ENCODE measurements around the gene APOD.

APOD gene

DNA sequence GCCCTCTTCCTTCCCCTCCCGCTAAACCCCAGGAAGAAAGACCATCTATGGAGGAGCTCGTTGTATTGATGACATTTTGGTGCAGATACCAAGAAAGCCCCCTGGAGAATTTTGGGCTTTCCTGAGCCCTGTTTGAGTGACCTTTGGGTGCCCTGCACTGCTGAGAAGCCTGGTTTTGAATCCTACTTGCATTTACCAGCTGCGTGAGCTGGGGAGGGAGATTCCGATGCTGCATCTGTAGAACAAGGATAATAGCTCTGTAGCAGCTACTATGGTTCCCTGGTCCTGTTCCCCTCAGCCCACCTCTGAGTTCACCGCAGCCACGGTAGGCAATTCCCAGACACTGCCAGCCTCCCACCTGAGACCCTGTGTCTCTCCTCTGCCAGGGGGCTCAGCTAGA is 5.2 kb downstream of the APOD start:
- Mint-ChIP-seq H3K27ac (no peak overlapping the region), H3K27me3 (no peaks in the 10 kb centered on the region), H3K9me3 (no peaks in the 10 kb centered on the region), H3K4me1 (peaks cover 28% of the 10 kb centered on the region), H3K4me3 (no peak overlapping the region)
- DNase-seq: no peak
- no peak for ATAC-seq

- no peak overlapping the region for H3K4me3 Mint-ChIP-seq
- ATAC-seq (no peak), DNase-seq (no peak)
- no peaks in the 10 kb centered on the region for H3K9me3 Mint-ChIP-seq
- H3K27me3 Mint-ChIP-seq: no peaks in the 10 kb centered on the region
- H3K27ac Mint-ChIP-seq: peak overlapping the region; percentile 9 to 13
- peaks cover 31% of the 10 kb centered on the region for H3K4me1 Mint-ChIP-seq
Measured at GRCh38 chr3:195577645-195578177, 6.0 kb downstream of the APOD start.

DNA sequence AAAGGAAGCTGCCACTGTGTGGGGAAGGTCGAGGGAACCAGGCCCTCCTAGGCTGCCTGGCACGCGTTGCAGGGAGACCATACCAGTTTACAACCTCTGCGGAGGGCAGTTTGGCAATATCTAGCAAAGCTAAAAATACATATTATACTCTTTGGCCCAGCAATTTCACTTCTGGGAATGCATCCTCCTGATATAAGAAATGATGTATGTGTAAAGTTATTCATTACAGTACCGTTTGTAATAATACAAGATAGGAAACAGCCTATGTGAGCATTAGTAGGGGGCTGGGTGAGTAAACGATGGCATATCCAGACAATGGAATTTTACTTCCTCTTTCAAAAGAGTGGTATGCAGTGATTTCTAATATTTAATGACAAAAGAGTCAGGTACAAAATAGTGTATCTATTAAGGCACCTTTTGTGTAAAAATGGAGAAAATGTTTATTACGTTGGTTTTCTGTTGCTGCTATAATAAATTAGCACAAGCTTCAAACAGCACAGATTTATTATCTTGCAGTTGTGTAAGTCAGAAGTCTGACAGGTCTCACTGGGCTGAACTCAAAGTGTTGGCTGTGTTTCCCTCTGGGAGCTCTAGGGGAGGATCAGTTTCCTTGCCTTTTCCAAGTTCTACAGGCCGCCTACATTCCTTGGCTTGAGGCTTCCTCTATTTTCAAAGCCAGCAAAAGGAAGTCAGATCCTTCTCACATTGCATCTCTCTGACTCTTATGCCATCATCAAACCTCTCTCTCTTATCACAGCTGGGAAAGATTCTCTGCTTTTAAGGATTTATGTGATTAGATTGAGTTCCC is 9.0 kb downstream of the APOD start:
- no peaks in the 10 kb centered on the region for H3K9me3 Mint-ChIP-seq
- DNase-seq (no peak), ATAC-seq (no peak)
- no peaks in the 10 kb centered on the region for H3K27me3 Mint-ChIP-seq
- H3K4me1 Mint-ChIP-seq: peaks cover 23% of the 10 kb centered on the region
- H3K4me3 Mint-ChIP-seq: no peak overlapping the region
- H3K27ac Mint-ChIP-seq: no peak overlapping the region

DNA sequence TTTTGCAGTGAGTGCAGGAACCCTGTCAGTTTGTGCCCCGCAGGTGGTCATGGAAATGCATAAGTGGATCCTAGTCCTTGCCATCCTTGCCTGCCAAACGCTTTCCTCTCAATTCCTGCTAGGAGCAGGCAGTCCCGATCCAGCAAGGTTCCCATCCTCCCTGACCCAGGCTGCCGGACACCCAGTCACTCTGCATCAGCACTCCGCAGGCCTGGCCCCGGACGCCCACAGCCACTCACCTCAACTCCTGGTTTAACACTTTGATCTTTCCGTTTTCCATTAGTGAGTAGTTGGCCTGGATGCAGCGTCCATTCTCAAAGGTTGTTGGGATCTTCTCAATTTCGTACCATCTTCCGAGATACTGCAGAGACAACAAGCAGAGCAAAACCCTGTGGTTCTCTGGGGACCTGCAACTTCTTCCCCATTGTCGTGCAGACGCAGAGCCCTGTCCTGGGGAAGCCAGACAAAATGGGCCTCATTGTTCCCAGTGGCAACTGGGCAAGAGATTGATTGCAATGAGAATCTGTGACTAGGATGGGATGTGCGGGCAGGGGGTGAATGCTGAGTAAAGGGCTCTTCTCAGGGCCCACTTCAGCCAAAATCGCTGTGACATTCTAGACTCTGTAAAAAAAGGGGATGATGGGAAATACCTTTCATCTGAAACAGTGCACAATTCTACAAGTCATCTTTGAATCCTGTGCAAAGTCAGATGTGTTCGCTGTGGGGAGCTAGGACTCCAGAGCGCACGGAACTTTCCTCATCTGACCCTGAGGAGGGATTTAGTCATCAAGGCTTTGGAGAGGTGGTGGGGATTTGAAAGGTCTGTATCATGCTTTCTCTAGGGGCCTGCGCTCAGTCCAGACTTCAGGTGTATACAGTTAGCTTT is 9.9 kb downstream of the APOD start:
- Mint-ChIP-seq H3K9me3 (no peaks in the 10 kb centered on the region), H3K4me3 (no peak overlapping the region), H3K27ac (no peak overlapping the region), H3K27me3 (no peaks in the 10 kb centered on the region), H3K4me1 (peaks cover 19% of the 10 kb centered on the region)
- ATAC-seq (no peak), DNase-seq (no peak)

GRCh38 chr3:195571361-195571760 is 12.4 kb downstream of the APOD start:
- H3K9me3 Mint-ChIP-seq: no peaks in the 10 kb centered on the region
- no peaks in the 10 kb centered on the region for H3K27me3 Mint-ChIP-seq
- no peak overlapping the region for H3K4me3 Mint-ChIP-seq
- H3K4me1 Mint-ChIP-seq: peaks cover 19% of the 10 kb centered on the region
- ATAC-seq: no peak
- H3K27ac Mint-ChIP-seq: no peak overlapping the region
- no peak for DNase-seq

- Mint-ChIP-seq H3K4me1 (peaks cover 19% of the 10 kb centered on the region), H3K4me3 (no peak overlapping the region), H3K27me3 (no peaks in the 10 kb centered on the region), H3K9me3 (no peaks in the 10 kb centered on the region), H3K27ac (no peak overlapping the region)
- ATAC-seq (no peak), DNase-seq (no peak)
Measured at GRCh38 chr3:195570912-195571311, 12.8 kb downstream of the APOD start.

DNA sequence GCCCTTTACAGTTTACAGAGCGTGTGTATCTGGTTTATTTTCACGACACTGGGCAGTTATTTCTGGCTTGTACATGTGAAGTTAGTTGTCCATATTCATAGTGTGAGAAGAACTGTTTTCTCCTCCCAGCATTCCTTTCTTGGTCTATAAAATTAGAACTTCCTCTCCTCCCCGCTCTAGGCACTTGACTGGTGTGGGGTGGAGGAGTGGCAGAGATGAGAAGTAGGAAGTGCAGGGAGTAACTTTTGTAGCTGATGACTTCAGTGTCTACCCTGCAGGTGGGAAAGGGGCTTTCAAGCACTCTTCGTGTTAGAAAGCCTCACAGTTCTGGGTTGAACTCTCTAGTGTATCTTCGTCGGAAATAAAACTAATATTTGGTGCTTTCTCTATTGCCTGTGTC is 13.4 kb downstream of the APOD start:
- H3K4me3 Mint-ChIP-seq: no peak overlapping the region
- DNase-seq: no peak
- no peaks in the 10 kb centered on the region for H3K27me3 Mint-ChIP-seq
- no peak overlapping the region for H3K27ac Mint-ChIP-seq
- ATAC-seq: no peak
- H3K4me1 Mint-ChIP-seq: peaks cover 19% of the 10 kb centered on the region
- no peaks in the 10 kb centered on the region for H3K9me3 Mint-ChIP-seq

DNA sequence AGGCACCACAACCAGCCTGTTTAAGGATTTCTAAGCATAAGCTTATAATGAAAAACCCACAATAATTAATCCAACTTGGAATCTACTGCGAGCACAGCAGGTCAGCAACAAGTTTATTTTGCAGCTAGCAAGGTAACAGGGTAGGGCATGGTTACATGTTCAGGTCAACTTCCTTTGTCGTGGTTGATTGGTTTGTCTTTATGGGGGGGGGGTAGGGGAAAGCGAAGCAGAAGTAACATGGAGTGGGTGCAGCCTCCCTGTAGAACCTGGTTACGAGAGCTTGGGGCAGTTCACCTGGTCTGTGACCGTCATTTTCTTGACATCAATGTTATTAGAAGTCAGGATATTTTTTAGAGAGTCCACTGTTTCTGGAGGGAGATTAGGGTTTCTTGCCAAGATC is 15.1 kb downstream of the APOD start:
- Mint-ChIP-seq H3K27ac (no peak overlapping the region), H3K9me3 (no peaks in the 10 kb centered on the region), H3K27me3 (no peaks in the 10 kb centered on the region), H3K4me1 (peaks cover 17% of the 10 kb centered on the region), H3K4me3 (no peak overlapping the region)
- ATAC-seq: no peak
- DNase-seq: no peak

GRCh38 chr3:195566797-195567196 is 16.9 kb downstream of the APOD start:
- DNase-seq: no peak
- Mint-ChIP-seq H3K27ac (no peak overlapping the region), H3K27me3 (no peaks in the 10 kb centered on the region), H3K4me1 (peaks cover 13% of the 10 kb centered on the region), H3K9me3 (no peaks in the 10 kb centered on the region), H3K4me3 (no peak overlapping the region)
- ATAC-seq: no peak

GRCh38 chr3:195565716-195566115 is 18.0 kb downstream of the APOD start:
- no peak overlapping the region for H3K4me3 Mint-ChIP-seq
- ATAC-seq (no peak), DNase-seq (no peak)
- H3K9me3 Mint-ChIP-seq: no peaks in the 10 kb centered on the region
- no peak overlapping the region for H3K27ac Mint-ChIP-seq
- no peaks in the 10 kb centered on the region for H3K27me3 Mint-ChIP-seq
- peaks cover 8% of the 10 kb centered on the region for H3K4me1 Mint-ChIP-seq

DNA sequence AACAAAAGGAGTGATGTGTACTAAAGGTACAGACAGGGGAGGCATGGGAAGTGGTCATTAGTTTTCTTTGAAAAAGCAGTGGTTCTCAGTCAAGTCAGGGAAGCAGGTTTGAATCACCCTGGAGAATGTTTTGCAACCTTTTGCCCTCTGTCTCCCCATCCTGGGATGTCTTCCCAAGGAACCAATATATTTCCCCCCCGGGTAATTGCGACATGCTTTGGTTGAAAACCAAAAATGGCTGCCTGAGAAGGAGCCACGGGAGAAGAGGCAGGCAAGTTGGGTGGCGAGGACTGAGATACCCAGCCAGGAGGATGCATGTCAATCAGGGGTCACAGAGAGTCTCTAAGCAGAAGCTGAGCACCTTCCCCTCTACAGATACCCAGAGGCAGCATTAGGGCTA is 20.4 kb downstream of the APOD start:
- ATAC-seq (no peak), DNase-seq (no peak)
- H3K27ac Mint-ChIP-seq: peak overlapping the region in 1 of 2 donors; percentile 10
- no peaks in the 10 kb centered on the region for H3K9me3 Mint-ChIP-seq
- no peak overlapping the region for H3K4me3 Mint-ChIP-seq
- no peaks in the 10 kb centered on the region for H3K27me3 Mint-ChIP-seq
- H3K4me1 Mint-ChIP-seq: peaks cover 9% of the 10 kb centered on the region

GRCh38 chr3:195559723-195560409 is 23.9 kb downstream of the APOD start:
- DNase-seq (no peak), ATAC-seq (no peak)
- H3K27me3 Mint-ChIP-seq: no peaks in the 10 kb centered on the region
- H3K27ac Mint-ChIP-seq: peak overlapping the region in 1 of 2 donors; percentile 78
- H3K9me3 Mint-ChIP-seq: no peaks in the 10 kb centered on the region
- peaks cover 38% of the 10 kb centered on the region for H3K4me1 Mint-ChIP-seq
- no peak overlapping the region for H3K4me3 Mint-ChIP-seq

DNA sequence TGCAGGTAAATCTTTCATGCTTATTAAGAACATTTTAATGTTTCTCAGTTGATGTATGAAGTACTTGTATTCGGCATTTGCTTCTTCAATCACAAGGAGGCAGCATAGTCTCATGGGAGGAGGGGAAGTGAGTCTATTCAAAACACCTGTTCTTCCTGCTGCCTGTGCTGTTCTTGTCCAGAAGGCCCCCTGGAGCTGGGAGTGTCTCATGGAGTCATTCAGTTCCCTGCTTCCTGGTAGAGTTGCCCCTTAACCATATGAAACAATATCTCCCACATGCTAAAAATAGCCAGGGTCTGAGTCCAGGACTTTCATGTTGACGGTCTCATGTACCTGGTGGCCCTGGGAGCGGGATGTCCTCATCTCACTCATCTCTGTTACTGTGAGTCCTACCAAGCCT is 25.1 kb downstream of the APOD start:
- ATAC-seq: peak; percentile 83

DNA sequence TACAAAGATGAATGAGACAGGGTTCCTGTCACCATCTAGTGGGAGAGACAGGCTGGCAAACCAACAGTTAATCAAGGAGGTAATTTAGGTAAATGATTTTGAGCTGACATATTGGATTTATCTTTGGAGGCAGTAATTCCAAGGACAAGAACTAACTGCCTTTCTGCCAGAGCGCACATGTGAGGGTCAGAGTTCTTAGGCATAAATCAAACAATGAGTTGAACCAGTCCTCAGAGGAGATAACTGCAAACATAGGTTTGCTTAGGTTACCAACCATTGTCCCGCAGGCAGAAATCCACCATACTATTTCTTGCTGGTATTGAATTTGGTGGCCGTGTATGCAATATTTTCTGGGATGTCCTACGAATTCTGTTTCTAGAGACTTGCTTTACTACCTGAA is 26.4 kb downstream of the APOD start:
- no peak overlapping the region for H3K4me3 Mint-ChIP-seq
- no peak overlapping the region for H3K27ac Mint-ChIP-seq
- DNase-seq (no peak), ATAC-seq (no peak)
- no peaks in the 10 kb centered on the region for H3K9me3 Mint-ChIP-seq
- H3K27me3 Mint-ChIP-seq: no peaks in the 10 kb centered on the region
- H3K4me1 Mint-ChIP-seq: peaks cover 60% of the 10 kb centered on the region

More for the DNA sequence above, 25.1 kb downstream of the APOD start:
- H3K9me3 Mint-ChIP-seq: no peaks in the 10 kb centered on the region
- H3K27ac Mint-ChIP-seq: no peak overlapping the region
- peak; percentile 33 to 44 for DNase-seq
- H3K4me1 Mint-ChIP-seq: peaks cover 47% of the 10 kb centered on the region
- H3K4me3 Mint-ChIP-seq: no peak overlapping the region
- no peaks in the 10 kb centered on the region for H3K27me3 Mint-ChIP-seq

- no peak overlapping the region for H3K4me3 Mint-ChIP-seq
- H3K27me3 Mint-ChIP-seq: no peaks in the 10 kb centered on the region
- H3K9me3 Mint-ChIP-seq: no peaks in the 10 kb centered on the region
- ATAC-seq: peak; percentile 70
- peak overlapping the region in 1 of 2 donors; percentile 31 for H3K27ac Mint-ChIP-seq
- peak in 1 of 2 donors; percentile 43 for DNase-seq
- peaks cover 69% of the 10 kb centered on the region for H3K4me1 Mint-ChIP-seq
Measured at GRCh38 chr3:195556390-195556789, 27.4 kb downstream of the APOD start.

Data from stimulated activated naive CD8-positive, alpha-beta T cell treated with anti-CD3 and anti-CD28 coated beads, Interleukin-15, amount 100 ng/mL, for 72 hours (primary cell).